GM12872 (cell line): ENCODE data around the gene GALNT4.

Experiments
- CTCF ChIP-seq: IDR thresholded peaks from 3 replicates; pipeline ENCODE4 v1.5.1; 2011; ENCODE audit warnings: low read depth, mild to moderate bottlenecking, low read length, moderate library complexity; ENCODE audit not compliant: insufficient read depth

GALNT4 gene

GRCh38 chr12:89528434-89528833 is 3.8 kb upstream of the GALNT4 start:
- no peak for TF ChIP-seq CTCF

DNA sequence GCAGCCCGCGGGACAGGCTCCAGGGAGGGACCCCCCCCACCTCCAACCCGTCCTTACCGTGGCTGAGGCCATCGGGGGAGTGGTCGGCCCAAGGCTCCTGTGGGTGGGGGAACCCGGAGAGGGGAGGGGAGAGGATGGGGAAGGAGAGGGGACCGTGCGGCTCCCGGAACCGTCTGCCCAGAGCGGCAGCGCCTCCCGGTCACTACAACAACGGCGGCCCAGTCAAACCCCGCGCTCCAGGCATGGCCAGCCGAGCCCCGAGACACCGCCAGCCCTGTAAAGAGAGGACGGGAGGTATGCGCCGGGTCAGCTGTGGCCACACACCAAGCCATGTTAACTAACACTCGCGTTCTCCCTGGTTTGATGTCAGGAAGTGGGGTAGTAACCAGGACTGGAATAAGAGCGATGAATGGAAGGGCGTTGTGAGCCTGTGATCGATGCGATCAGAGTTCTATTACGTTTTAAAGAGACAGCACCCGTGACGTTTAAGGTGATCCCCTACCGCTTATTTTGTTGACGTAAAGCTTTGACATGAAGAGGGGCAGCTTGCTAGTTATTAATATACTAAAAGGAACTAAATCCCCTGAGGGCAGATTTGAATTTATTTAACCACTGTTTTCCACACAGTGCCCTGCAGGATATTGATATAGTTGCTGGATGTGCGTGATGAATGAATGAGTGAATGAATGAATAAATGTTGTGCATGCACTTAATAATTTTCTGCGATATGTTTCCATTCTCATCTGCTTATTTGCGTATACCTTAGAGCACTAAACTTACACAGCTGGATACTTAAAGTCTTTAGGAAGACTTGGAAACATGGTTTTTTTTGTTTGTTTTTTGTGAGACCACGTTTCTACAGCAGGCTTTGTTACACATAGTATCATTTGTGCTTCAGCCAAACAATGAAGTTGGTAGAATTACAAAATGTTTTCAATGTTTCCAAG is 1.5 kb upstream of the GALNT4 start, which contains the start of gene POC1B:
Gene POC1B, minus strand, starts transcription at position 224 of the 947 bp plus-strand sequence. Its CDS starts 152 bp downstream, at position 72.
- TF ChIP-seq CTCF, result no peak

- no peak for TF ChIP-seq CTCF
These were observed 768 bp upstream of the GALNT4 start for GRCh38 chr12:89525305-89525823.

DNA sequence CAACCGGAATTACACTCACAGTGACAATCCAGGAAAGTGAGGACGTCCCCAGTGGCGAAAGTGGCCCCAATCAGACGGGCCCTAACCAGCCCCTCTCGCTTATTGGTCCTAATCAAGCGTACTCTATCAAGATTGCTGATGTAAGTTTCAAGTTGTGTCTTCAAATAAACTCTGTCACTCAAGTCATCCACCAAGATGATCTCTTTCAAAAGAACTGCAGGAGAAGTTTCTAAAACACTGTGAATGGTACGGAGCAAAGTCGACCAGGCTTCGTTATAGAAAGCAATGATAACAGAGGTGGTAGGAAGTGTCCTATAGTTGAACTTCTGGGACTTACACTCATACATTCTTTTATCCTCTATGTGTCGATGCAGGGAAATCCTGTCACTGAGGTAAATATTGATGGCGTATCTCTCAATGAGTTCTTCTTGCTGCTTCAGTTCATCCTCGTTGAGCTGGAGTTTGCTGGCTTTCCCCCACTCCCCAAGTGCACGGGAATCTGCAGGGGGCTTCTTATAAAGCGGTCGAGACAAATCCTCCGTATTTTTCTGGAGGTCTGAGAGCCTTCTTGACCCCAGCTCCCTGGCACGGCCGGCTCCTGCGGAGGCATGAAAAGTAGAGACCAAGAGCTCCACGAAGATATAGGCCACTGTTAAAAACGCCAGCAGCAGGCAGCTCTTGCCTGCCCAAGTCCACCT is 604 bp downstream of the GALNT4 start:
- no peak for TF ChIP-seq CTCF

DNA sequence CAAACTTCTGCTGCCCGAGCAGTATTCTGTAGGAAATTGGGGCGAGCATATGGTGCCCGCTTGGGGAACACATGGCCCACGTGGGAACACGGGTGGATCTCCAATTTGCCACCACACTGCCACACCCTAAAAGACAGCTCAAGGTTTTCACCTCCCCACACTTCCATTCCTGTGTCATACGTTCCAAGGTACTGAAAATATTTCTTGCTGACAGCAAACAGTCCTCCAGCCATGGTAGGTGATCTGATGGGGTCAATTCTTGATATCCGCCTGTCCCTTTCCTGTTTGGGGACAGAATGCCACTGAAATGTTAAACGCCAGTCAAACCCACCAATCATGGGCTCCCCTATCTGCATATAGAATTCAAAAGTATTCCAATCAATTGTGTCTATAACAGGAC is 1.2 kb downstream of the GALNT4 start:
- no peak for TF ChIP-seq CTCF

GRCh38 chr12:89521364-89522223 is 3.0 kb downstream of the GALNT4 start:
- TF ChIP-seq CTCF, result no peak
